ENCODE data around the gene HERPUD1.
A peak's percentile ranks its signal among the peaks of the same experiment; 100 is the strongest.
"Not testable (repeated sequence)": the region's sequence is repeated elsewhere in the genome, so short reads cannot be mapped to it uniquely, and the experiment has no call there.

HERPUD1 gene

GRCh38 chr16:56983211-56983751, 51.3 kb downstream of the HERPUD1 start:
- no peak for DNase-seq

GRCh38 chr16:56984639-56985038, 52.7 kb downstream of the HERPUD1 start:
- DNase-seq: no peak

- no peak for DNase-seq
These were observed 53.5 kb downstream of the HERPUD1 start for GRCh38 chr16:56985288-56985961.

GRCh38 chr16:56985962-56986360, 54.0 kb downstream of the HERPUD1 start:
- DNase-seq: no peak

- no peak for DNase-seq
These were observed 54.4 kb downstream of the HERPUD1 start for GRCh38 chr16:56986361-56986760.

DNA sequence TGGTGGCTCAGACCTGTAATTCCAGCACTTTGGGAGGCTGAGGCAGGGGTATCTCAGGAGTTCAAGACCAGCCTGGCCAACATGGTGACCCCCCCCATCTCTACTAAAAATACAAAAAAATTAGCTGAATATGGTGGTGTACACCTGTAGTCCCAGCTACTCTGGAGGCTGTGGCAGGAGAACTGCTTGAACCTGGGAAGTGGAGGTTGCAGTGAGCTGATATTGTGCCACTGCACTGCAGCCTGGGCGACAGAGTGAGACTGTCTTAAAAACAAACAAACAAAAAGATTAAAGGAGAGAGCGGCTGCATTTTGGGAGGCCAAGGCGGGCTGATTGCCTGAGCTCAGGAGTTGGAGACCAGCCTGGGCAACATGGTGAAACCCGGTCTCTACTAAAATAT, 55.0 kb downstream of the HERPUD1 start:
- not testable (repeated sequence) for DNase-seq

GRCh38 chr16:56987692-56988091, 55.8 kb downstream of the HERPUD1 start:
- no peak for DNase-seq

DNA sequence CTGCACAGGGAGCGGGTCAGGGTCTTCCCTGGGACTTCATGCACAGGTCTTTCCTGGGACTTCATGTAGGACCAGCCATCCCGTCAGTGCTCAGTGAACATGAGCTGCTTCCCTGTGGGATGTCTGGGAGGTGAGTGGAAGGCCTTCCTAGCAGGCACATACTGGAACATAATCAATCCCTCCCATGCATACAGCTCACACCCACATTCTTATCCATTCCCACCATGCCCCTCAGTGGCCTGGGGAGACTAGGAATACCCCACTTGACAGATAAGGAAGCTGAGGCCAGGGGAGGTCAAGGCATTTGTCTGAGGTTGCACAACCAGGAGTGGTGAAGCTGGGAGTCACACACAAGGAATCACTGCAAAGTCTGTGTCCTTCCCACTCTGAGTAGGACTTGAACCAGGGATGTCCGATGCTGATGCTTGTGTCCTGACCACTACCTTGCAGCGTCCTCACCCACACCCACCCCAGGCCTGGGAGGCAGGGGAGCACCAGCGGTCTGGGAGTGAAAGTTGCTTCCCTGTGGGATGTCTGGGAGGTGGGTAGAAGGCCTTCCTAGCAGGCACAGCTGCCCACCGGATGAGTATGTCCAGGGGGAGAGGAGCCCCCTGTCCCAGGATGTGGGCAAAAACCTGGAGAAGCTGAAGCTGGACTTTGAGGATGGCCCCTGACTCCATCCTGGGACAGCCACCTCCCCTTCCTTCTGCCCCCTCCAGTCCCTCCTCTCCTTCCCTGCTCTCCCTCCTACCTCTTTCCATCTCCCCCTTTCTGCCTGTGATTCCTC, 56.4 kb downstream of the HERPUD1 start:
- no peak for DNase-seq

DNA sequence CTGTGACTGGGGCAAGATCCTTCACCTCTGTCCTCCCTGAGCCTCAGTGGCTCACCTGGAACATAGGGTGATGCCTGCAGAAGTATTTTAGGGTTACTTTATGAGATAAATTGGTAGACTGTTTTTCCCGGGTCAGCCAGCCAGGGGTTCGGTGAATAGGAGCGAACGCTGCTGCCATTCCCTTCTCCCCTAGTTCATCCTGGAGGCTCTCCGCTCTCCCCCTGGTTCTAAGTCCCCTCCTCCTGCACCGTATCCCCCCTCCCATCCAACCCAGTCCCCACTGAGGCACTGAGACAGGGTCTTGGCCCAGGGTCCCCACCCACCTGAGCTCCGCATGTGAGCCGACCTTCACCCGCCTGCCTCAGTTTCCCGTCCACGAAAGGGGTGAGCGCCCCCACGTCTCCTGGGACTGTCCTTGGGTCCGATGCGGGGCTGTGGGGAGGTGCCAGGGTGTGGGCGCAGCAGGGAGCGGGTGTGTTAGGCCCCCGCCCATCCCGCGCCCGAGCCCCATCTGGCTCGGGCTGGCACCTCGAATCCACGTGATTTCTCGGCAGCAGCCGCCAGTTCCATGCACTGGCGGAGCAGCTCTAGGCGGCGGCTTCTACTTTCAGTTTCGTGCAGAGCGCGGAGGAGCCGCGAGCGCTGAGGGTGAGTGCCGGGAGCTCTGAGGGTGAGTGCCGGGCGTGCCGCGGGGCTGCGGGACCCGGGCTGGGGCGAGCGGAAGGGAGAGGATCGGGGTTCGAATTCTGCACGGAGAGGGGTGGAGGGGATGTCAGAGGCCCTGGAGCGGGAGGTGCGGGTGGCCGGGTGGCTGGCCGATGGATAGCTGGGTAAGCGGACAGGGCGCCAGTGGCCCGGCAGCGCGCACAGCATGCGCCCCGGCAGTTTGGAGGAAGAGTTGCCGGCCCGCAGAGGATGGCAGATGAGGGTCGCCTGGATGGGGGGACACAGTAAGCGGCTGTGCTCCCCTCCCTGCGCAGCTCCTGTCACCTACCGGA, 57.3 kb downstream of the HERPUD1 start, which contains the start of gene NLRC5:
NLRC5 (plus strand) TSS at position 610 of the 998 bp plus-strand sequence. CDS start 31,156 bp downstream, outside the sequence.
- DNase-seq: peak; percentile 35

DNA sequence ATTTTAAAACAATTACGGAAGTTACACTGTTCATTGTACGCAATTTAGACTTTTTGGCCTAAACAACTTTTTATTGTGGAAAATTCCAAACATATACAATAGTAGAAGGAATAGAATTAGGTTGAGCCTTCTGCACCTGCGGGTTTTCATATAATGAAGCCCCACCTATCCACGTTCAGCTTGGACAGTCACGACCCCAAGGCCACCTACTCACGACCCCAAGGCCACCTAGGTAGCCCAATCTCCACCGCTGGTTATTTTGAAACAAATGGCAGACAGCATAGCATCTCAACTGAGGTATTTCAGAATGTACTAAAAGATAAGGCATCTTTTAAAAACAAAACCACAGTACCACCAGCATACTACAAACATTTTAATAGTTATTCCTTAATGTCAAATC, 58.0 kb downstream of the HERPUD1 start:
- DNase-seq: no peak

- DNase-seq: peak; percentile 12
These were observed 58.7 kb downstream of the HERPUD1 start for GRCh38 chr16:56990407-56991286.

GRCh38 chr16:56992431-56992830, 60.5 kb downstream of the HERPUD1 start:
- DNase-seq: not testable (repeated sequence)

- DNase-seq: no peak
These were observed 61.3 kb downstream of the HERPUD1 start for GRCh38 chr16:56993204-56993603.

GRCh38 chr16:56994311-56994710, 62.4 kb downstream of the HERPUD1 start:
- no peak for DNase-seq

Measured in KG1 (cell line).